ENCODE measurements around the gene CIRBP.
A peak's percentile ranks its signal among the peaks of the same experiment; 100 is the strongest.

The CIRBP gene

DNA sequence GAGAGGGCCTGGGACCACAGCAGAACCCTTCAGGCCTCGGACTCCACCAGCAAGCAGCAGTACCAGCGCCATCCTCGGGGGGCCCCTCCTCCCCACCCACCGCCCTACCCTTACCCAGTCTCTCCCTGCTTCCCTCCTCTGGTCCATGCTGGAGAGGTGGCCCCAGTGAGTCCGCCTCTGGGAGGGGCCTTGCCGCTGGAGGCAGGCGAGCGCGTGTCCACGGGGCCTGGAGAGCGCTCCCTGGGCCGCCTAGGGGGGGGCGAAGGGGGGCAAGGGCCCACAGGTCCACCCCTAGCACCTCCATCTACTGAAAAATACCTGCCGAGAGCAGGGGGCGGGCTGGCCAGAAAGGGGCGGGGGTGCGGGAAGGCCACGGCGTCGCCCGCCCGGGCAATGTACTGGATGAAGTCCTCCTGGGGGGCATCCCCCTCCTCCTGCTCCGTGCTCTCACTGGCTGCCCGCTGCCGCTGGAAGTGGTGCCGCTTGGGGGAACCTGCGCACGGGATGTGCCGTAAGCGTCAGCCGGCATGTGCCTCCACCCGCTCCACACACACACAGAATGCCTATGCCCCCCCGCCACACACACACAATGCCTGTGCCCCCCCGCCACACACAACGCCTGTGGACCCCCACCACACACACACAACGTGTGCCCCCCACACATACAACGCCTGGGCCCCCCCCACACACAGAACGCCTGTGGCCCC, 38.2 kb upstream of the CIRBP start:
- DNase-seq (ENCODE audit: low read depth in 2 of 2) = no peak

DNA sequence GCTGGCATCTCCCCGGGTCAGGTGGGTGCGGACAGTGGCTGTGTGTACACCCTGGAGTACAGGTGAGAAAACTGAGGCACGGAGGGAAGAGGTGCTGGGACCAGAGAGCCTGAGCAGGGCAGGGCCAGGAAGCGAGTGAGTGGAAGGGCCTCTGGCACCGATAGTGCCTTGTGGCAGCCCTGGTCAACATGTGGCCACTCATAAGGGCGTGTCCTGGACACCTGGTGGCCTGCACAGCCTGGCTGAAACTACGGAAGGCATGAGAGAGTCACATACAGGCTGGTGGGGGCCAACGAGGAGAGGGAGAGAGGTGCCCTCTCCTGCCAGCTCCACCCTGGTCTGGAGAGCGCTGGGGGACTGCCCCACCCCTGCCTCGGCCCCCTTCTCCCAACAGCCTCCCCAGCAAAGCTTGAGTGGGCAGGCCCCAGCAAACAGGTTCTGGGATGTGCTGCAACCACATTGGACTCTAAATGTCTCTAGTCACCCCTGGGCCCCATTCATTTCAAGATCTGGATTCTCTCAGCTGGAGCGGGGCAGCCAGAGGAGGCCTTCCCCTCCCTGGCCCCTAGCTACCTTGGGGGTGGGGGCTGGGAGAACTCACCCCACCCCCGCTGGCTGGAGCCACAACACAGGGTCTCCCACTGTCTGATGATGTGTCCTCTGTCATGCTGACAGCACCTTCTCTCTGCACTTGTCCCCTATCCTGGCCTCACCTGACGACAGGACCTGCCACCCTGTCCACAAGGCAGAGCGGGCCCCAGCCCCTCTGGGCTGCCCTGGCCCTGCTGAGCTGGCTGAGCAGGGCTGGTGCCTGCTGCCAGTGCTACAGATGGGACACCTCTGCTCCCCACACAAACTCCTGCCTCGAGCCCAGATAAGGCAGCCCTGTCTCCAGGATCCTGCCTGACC, 37.1 kb upstream of the CIRBP start:
- no peak for DNase-seq (ENCODE audit: low read depth in 2 of 2)

DNA sequence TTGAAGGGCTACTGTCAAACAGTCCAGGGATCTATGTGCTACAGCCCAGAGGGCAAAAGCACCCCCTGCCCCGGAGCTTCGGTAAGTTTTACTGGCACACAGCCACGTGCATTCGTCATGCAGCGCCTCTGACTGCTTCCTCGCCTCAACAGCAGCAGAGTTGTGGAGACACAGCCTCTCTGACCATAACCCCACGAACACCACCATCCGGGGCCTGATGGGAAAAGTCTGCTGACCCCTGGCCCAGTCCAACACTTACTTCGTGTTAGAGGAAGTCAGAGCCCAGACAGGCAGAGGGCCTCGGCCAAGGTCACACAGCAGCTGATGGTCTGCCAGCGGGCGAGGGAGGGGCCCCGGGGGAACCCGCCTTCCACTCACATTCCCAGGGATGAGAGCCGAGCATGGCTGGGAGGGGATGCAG, 36.5 kb upstream of the CIRBP start:
- DNase-seq (ENCODE audit: low read depth in 2 of 2) = no peak

DNA sequence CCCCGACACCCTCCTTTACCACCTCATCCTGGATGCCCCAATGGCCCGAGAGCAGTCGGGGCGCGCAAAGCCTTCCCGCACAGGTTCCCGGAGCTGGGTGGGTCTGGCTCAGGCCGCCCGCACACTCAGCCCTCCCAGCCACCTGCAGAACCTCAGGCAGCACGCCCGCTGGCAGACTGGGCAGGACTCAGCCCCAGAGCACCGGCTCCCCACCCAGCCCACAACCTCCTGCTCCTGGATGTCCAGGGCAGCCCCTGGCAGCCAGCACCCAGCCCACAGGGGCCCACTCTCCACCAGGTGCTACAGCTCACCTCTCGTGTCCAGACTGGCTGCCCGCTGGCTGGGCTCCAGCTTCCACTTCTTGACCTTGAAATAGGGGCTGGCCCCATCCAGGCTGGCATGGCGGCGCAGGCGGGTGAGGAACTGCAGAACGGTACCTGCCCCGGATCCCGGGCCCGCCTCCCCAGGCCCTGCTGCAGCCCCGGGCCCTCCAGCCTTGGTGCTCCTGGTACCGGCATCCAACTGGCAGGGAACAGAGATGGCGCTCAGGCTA, 35.9 kb upstream of the CIRBP start:
- no peak for DNase-seq (ENCODE audit: low read depth in 2 of 2)

DNA sequence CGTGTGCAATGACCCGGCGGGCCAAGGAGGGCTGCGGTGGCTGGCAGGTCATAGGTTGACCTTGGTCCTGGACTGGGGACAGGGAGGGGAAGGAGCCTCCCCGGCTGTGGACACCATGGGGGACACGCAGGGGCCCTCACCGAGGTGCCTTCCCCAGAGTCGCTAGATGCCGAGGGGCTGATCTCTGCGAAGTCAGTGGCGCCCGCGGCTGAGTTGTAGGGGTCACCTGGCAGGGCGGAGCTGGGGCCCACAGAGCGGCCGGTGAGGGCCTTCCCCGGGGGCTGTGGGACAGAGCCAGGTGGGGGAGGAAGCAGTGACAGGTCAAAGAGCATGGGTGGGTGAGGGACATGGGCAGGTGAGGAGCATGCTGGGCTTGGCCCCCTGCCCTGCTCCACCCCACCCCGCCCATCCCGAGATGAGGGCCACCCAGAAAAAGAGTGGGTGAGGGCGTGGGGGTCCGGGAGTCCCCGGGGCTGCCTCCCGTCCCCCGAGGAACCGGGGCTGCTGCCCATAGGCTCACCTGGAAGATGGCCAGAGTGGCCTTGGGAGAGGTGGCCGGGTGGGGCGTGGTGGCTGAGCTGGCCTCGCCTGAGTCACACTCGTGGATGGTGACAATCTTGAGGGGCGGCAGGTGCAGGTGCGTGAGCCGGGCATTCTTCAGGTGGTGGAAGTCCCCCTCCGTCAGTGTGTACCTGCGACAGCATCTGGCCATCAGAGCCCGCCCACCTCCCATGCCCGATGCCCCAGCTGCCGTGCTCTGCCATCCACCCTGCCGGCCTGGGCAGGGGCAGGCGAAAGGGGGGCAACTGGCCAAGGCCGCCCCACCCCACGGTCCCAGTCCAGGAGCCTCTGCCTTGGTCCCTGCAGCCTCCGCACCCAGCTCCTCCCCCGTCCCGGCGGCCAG, 34.8 kb upstream of the CIRBP start:
- DNase-seq (ENCODE audit: low read depth in 2 of 2) = no peak

DNA sequence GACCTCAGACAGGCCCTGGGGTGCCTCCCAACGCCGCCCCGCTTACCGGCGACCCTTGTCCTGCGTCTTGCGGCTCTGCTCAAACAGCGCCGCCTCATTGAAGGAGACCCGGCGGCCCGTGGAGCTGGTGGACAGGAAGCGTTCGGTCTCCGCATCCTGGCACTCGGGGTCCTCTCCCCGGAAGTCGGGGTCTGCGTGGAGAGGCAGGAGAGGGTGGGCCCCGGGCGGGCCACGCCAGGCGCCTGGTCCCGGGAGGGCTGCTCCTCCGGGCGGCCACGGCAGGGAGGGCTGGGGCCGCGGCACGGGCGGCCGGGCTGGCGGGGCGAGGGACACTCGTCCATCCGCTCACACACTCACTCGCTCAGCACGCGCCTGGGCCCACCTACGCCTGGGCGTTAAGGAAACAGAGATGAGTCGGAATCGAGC, 34.2 kb upstream of the CIRBP start:
- no peak for DNase-seq (ENCODE audit: low read depth in 2 of 2)

DNA sequence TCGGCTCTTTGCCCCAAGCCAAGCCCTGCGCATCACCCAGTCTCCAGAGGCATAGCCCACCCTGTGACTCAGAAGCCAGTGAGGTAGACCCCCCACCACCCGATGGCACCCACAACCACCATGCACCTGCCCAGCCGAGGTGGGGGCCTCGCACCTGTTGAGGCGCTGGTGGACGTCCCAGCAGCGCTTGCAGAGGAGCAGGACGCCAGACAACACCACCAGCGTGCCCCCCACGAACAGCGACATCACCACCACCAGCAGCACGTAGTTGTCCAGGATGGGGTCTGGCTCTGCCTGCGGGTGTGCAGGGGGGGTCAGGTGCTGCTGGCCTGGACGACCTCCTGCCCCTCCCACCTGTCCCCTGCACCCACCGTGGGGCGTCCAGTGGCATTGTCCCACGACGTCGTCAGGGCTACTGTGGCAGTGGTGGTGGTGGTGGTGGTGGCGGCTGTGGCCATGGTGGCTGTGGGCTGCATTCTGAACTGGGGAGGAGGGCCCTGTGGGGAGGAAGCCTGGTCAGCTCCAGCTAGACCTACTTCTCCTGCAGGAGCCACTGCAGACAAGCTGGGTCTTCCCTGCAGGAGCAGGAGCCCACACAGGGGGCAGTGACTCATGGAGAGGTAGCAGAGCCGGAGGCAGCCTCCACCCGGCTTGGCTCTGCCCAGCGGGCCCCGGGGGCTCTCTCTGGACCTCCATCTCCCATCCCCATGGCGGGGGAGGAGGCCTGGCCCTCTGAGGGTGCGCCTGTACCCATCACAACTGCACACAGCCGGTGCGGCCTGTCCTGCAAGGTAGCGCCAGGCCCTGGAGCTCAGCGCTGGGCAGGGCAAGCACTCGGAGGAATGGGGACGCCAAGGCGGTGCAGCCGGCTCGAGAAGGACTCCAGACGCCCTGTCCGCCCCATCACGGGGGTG, 33.2 kb upstream of the CIRBP start:
- no peak for DNase-seq (ENCODE audit: low read depth in 2 of 2)

DNA sequence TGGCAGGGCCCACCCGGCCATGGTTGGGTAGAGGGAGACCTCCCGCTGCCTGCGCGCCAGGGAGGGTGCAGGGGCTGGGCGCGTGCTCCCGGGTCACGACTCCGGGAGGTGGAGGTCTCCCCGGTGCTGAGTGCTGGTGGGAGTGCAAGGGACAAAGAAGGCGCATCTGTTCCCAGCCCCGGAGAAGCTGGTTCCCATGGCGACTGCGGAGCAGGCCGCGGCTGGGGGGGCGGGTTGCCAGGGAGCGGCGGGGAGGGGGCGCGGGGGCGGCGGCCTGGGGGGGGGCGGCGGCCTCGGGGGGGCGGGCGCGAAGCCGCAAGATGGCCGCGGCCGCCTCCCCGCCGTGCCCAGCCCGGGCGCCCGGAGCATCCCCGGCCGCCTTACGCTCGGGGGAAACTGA, 32.6 kb upstream of the CIRBP start:
- DNase-seq (ENCODE audit: low read depth in 2 of 2) = no peak

DNA sequence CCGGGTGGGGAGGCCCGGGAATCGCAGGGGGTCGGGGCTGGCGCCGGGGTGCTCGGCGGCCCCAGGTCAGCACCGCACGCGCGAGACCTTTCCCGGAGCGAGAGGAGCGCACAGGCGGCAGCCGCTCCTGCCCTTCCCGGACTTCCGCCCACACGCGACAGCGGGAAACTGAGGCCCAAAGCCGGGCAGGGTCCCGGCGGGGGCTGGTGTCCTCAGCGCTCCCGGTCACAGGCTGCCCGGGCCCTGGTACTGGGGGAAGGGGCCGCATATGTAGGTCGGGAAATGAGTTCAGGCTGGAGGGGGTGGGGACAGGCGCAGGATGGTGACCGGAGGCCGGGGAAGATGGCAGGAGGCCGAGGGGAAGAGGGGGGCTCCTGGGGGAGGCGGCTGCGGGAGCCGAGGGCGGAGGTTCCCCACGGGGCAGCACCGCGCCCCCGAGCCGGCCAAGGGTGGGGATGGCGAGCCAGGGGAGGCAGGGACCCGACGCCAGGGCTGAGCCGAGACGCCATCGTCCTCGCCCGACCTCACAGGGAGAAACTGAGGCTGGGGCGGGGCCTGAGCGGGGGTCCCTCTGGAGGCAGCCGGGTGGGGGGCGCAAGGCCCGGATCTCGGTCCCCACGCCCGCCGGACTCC, 32.0 kb upstream of the CIRBP start:
- DNase-seq (ENCODE audit: low read depth in 2 of 2) = no peak

DNA sequence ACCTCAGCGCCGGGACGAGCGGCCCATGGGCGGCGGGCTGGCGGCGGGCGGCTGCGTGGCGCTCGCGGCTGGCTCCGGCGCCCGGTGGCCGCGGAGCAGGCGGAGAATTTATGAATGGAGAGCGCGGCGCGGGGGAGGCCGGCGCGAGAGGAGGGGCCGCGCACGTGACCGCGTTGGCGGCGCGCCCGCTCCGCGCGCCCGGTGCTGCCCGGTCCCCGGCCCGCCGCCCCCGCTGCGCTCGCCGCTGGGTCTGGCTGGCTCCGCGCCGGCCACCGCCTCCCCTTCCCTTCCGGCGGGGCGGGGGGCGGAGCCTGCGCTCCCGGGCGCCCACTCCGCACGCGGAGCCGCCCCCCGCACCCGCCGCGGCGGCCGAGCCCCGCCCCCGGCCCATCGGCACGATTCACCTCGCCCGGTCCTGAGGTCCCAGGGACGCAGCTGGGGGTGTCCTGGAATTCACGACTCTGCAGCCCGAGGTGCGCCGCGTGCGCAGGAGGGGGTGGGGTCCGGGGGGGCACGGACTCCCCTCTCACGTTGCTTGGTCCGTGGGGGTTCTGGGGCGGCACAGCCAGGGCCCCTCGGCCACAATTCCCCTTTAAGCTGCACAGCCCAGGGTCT, 31.3 kb upstream of the CIRBP start, which contains the start of gene CBARP:
Gene CBARP (minus strand): TSS at position 252 of the 615 bp plus-strand sequence. CDS start 1,905 bp downstream, outside the sequence.
- DNase-seq (ENCODE audit: low read depth in 2 of 2) = no peak

DNA sequence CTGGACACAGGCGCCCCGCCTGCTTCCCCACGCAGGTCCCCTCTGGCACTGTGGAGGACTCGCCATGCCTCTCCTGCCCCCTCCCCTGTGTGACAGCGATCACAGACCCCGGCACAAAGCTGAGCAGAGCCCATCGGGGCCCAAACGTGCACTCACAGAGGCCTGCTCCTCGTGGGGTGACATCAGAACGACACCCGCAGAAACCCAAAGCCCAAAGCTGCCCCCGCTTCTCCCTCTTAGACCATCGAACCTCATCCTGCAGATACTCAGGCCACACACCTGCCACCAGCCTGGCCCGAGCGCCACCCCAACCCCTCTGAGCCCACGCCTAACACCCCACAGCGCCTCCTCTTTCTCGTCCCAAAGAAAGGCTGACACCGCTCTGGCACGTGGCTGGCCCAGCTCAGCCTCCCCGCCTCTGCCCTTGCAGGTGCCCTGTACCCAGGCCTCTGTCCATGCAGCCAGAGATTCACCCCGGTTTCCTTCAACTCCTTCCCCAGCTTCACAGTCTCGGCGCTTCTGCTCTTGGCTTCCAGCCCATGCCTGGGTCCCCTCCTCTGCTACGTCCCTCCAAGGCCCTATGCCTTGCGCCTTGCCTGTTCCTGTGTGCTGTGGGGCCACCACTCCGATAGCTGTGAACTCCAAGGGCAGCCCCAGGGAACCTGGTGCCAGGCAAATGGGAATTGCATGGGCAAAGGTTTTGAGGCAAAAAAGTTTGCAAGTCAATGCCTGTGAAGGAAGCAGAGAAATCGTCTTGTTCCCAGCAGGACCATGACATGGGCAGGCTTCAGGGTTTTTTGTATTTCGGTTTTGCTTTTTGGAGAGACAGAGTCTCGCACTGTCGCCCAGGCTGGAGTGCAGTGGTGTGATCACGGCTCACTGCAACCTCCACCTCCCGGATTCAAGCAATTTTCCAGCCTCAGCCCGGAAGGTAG, 30.5 kb upstream of the CIRBP start:
- no peak for DNase-seq (ENCODE audit: low read depth in 2 of 2)

DNA sequence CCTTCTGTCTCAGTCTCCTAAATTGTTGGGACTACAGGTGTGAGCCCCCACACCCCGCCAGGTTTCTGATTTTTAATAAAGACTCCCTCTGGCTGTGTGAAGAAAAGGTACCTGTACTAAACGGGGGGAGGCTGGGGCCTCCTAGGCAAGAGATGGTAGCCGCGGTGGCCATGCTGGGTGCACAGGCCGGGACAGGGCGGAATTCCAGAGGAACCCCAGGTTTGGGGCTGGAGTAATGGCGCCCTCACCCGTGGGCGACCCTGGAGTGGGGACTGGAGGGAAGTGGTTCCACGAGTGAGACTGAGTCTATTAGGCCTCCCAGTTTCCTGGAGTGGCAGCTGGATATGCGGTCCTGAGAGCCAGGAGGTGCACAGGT, 29.7 kb upstream of the CIRBP start:
- DNase-seq (ENCODE audit: low read depth in 2 of 2) = no peak

DNA sequence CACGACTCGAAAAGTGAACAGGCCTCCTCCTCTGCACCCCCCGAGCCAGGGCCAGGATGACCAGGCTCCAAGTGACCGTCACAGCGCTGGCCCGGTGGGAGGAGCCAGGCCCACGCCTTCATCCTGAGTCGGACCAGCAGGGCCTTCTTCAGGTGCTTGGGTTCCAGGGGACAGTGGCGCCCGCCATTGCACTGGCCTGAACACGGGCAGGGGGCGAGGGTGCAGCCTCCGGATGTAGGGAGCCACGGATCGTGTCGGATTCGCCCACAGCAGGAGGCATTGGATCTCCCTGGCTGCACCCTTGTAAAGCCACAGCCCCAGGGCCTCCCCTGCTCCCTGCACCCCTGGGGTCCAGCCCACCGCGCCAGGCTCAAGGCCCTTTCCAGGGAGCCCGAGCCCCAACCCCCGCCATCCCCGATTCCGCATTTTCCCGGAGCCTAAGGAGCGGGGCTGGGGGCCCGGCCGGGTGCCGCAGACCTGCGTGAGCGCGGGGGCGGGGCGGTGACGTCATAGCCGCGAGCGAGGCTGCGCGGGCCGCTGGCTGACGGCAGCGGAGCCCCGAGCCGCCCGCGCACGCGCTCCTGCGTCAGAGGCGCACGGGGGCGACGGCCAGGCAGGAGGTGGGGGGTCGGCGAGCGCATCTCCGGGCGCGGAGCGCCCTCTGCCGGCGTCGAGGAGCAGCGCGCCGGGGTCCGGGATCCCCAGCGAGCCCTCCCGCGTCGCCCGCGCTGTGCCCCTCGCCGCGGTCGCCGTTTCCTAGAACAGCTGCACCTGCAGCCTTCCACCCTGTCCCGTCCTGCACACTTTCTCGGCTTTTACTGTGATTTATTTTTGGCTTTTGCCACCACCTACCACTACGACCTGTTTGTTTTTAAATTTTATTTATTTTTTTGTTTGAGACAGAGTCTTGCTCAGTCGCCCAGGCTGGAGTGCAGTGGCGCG, 29.1 kb upstream of the CIRBP start:
- DNase-seq (ENCODE audit: low read depth in 2 of 2) = peak; percentile 84 to 96

DNA sequence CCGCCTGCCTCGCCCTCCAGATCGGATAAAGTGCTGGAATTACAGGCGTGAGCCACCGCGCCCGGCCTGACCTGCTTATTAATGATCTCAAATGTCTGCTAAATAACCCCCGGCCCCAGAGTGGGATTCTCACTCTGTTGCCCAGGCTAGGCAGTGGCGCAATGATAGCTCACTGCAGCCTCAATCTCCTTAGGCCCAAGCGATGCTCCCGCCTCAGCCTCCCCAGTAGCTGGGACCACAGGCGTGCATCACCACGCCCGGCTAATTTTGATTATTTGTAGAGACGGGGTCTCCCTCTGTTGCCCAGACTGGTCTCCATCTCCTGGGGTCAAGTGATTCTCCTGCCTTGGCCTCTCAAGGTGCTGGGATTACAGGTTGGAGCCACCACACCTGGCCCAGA, 28.2 kb upstream of the CIRBP start:
- no peak for DNase-seq (ENCODE audit: low read depth in 2 of 2)

DNA sequence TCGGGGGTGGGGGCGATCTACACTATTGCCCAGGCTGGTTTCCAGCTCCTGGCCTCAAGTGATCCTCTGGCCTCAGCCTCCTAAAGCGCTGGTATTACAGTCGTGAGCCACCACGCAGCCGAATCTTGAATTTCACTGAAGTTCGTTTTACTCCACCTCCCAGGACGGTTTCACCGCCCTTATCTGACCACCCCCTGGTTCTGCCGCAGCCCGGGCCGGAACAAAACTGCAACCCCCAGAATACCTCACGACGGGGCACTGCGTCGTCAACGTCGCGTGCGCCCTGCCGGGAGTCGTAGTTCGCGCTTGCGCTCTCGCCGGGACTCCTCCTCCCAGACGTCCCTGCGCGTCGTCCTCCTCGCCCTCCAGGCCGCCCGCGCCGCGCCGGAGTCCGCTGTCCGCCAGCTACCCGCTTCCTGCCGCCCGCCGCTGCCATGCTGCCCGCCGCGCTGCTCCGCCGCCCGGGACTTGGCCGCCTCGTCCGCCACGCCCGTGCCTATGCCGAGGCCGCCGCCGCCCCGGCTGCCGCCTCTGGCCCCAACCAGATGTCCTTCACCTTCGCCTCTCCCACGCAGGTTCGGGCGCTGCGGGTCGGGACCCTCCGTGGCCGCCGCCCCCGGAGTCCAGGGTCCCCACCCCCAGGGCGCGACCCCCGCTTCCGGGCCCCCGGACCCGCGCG, 27.6 kb upstream of the CIRBP start, which contains the start of gene ATP5F1D:
Gene ATP5F1D (plus strand): TSS at position 335 of the 679 bp plus-strand sequence. CDS start 100 bp downstream, at position 435.
- peak; percentile 86 to 96 for DNase-seq (ENCODE audit: low read depth in 2 of 2)
